Measurements from ENCODE around the gene LMX1B.

- TF ChIP-seq ZC3H10 (CRISPR knock-in tag; IDR thresholded peaks at IDR 0.05), result no peak
- TF ChIP-seq ZFP3 (CRISPR knock-in tag; IDR thresholded peaks at IDR 0.05), result no peak
- TF ChIP-seq CSDC2 (CRISPR knock-in tag; IDR thresholded peaks at IDR 0.05), result no peak
- no peak for TF ChIP-seq ZFP30 (CRISPR knock-in tag; IDR thresholded peaks at IDR 0.05)
- no peak for TF ChIP-seq ZNF70 (CRISPR knock-in tag; IDR thresholded peaks at IDR 0.05)
- TF ChIP-seq, protein P1, sequence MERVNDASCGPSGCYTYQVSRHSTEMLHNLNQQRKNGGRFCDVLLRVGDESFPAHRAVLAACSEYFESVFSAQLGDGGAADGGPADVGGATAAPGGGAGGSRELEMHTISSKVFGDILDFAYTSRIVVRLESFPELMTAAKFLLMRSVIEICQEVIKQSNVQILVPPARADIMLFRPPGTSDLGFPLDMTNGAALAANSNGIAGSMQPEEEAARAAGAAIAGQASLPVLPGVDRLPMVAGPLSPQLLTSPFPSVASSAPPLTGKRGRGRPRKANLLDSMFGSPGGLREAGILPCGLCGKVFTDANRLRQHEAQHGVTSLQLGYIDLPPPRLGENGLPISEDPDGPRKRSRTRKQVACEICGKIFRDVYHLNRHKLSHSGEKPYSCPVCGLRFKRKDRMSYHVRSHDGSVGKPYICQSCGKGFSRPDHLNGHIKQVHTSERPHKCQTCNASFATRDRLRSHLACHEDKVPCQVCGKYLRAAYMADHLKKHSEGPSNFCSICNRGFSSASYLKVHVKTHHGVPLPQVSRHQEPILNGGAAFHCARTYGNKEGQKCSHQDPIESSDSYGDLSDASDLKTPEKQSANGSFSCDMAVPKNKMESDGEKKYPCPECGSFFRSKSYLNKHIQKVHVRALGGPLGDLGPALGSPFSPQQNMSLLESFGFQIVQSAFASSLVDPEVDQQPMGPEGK (CRISPR knock-in tag; IDR thresholded peaks at IDR 0.05; ENCODE audit: borderline replicate concordance), result no peak
- TF ChIP-seq GLIS3 (CRISPR knock-in tag; IDR thresholded peaks at IDR 0.05), result no peak
- TF ChIP-seq, protein P2, sequence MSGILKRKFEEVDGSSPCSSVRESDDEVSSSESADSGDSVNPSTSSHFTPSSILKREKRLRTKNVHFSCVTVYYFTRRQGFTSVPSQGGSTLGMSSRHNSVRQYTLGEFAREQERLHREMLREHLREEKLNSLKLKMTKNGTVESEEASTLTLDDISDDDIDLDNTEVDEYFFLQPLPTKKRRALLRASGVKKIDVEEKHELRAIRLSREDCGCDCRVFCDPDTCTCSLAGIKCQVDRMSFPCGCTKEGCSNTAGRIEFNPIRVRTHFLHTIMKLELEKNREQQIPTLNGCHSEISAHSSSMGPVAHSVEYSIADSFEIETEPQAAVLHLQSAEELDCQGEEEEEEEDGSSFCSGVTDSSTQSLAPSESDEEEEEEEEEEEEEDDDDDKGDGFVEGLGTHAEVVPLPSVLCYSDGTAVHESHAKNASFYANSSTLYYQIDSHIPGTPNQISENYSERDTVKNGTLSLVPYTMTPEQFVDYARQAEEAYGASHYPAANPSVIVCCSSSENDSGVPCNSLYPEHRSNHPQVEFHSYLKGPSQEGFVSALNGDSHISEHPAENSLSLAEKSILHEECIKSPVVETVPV (CRISPR knock-in tag; IDR thresholded peaks at IDR 0.05), result no peak
- TF ChIP-seq TCF4 (CRISPR knock-in tag; IDR thresholded peaks at IDR 0.05; ENCODE audit: borderline replicate concordance), result no peak
- no peak for TF ChIP-seq PPARA (CRISPR knock-in tag; IDR thresholded peaks at IDR 0.05; ENCODE audit: borderline replicate concordance)
- TF ChIP-seq ESRRG (CRISPR knock-in tag; IDR thresholded peaks at IDR 0.05), result no peak
- TF ChIP-seq BACH2 (CRISPR knock-in tag; IDR thresholded peaks at IDR 0.05; ENCODE audit: borderline replicate concordance), result no peak
These were observed 95.5 kb downstream of the LMX1B start for GRCh38 chr9:126709241-126709640.

Measured in SK-N-SH treated with all-trans-retinoic acid at 6 μM for 48 hours (cell line).